PC-3 (cell line): ENCODE data around the gene APBA1.

Experiments
- EZH2 ChIP-seq: fragments of 300-600 bp; sonication (generic); IDR thresholded peaks from one replicate; pipeline ENCODE4 v1.6.1; 2017; ENCODE audit warnings: antibody characterized with exemption, mild to moderate bottlenecking, low read length; ENCODE audit not compliant: unreplicated experiment
- EZH2phosphoT487 ChIP-seq: fragments of 300-600 bp; sonication (generic); IDR thresholded peaks from 2 replicates; pipeline ENCODE4 v1.6.1; 2018; ENCODE audit warnings: mild to moderate bottlenecking, antibody characterized with exemption, low read length, borderline replicate concordance
- TF ChIP-seq, protein P1 (sequence below): fragments of 300-600 bp; sonication (generic); conservative IDR thresholded peaks from 2 replicates; pipeline ENCODE4 v1.5.1; 2017; ENCODE audit warnings: antibody characterized with exemption, low read depth, mild to moderate bottlenecking, low read length

DNA sequence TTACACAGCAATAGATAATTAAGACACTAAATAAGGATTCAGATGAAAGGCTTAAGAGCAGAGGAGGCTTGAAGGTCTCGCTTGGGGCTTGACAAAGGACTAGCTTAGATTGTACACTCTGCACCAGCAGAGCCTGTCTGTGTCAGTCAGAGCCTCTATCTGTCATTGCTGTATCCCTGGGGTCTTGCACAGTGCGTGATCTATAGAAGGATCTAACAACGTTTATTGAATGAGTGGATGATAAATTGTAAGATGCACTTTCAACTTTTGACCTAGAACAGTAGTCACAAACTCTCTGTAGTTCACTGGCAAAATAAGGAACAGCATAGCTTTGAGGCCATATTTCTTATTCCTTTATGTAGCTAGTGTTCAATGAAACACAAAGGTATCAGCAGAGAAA lies 173.7 kb downstream of the APBA1 start:
- TF ChIP-seq, protein P1, sequence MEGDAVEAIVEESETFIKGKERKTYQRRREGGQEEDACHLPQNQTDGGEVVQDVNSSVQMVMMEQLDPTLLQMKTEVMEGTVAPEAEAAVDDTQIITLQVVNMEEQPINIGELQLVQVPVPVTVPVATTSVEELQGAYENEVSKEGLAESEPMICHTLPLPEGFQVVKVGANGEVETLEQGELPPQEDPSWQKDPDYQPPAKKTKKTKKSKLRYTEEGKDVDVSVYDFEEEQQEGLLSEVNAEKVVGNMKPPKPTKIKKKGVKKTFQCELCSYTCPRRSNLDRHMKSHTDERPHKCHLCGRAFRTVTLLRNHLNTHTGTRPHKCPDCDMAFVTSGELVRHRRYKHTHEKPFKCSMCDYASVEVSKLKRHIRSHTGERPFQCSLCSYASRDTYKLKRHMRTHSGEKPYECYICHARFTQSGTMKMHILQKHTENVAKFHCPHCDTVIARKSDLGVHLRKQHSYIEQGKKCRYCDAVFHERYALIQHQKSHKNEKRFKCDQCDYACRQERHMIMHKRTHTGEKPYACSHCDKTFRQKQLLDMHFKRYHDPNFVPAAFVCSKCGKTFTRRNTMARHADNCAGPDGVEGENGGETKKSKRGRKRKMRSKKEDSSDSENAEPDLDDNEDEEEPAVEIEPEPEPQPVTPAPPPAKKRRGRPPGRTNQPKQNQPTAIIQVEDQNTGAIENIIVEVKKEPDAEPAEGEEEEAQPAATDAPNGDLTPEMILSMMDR = no peak
- TF ChIP-seq EZH2phosphoT487 = no peak
- TF ChIP-seq EZH2 = no peak
